Head of caudate nucleus (tissue), 42 donors: ENCODE results near the gene C10orf90.

Source experiments
- DNase-seq, 42 donors: peaks; one replicate each; pipeline versions ENCODE4 v3.0.0 to v3.0.0-alpha.2; 2020 to 2021; ENCODE audit warnings: mixed read lengths in 7 of 42
- intact Hi-C: fragments of 100-400 bp; cut with DNase I; formaldehyde crosslinking; loops from one replicate; pipeline ENCODE4 v1.15.0; 2022

C10orf90 gene

DNA sequence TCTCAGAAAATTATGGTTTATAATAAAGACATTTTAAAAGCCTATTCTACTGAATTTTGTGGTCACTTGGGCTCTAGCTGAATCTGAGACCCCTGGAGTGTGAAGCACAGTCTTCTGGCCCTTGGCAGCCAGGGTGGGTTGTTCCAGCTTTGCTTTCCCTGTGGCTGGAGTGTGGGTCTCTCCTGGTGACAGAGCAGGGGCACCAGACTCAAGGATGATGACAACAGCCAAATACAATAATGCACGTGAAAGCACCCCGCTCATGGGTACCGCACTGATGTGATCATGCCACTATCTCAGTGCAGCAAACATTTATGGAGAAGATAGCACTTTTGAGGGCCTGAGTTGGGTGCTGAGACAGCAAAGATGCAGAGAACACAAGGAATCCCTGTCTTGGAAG lies 147.4 kb downstream of the C10orf90 start:
- peak in 2 of 42 donors; percentile 9 to 38 for DNase-seq
- intact Hi-C loops: no loop called here

DNA sequence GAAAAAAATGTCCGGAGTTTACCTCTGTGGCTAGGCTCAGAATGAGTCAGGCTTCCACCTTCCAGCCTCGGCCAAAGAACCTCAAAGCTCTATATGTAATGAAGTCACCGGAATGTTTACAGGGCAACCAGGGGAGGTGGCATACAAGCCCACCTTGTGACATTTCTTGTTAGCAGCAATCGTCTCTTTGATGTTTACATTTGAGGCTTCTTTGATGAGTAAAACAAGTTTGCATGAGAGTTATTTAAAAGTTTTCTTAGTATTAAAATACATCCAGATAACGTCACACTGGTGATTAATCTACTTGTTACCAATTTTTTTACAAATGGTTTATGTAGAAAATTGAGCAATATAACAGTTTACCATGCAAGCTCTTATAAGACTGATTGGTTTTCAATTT lies 149.1 kb downstream of the C10orf90 start:
- DNase-seq: peak in 2 of 42 donors; percentile 4 to 33
- intact Hi-C loops: no loop called here

DNA sequence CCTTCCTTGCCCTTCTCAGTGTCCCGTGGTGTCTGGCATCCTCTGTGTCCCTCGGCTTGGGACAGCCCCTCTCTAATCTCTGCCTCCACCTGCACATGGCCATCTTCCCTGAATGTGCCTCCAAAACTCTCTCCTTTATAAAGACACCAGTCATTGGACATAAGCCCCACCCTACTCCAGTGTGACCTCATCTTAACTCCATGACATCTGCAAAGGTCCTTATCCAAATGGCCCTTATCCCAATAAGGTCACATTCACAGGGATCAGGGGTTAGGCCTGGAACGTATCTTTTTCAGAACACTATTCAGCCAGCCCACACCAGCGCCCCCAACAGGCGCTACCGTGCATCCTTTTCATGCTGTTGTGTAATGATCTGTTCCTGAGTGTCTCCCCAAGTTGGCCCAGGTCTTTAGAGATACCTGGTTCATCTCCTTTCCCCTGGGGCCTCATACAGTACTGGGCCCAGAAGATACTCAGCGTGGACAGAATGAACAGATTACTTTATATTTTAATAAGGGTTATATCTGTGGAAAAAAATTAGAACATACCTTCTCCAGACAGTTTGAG lies 149.7 kb downstream of the C10orf90 start:
- intact Hi-C loops: no loop called here
- peak in 2 of 42 donors; percentile 4 to 30 for DNase-seq

DNA sequence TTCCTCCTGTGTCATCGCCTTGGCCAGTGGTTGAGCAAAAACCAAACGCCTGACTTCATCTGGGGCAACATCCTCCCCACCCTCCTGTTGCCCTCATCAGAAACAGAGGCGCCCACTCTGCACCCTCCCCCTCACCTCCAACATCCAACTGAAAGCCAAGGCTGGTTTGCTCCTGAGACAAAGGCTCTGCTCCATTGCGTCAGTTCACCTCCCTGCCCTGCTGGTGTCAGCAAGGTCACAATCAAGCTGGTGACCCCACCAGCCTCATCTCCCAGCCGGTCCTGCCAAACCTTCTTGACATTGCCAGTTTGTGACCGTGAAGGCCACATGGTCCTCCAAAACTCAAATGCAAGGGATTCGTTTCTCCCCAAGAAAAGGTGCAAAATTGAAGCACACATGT lies 150.5 kb downstream of the C10orf90 start:
- intact Hi-C loops: no loop called here
- peak in 2 of 42 donors; percentile 22 to 42 for DNase-seq

DNA sequence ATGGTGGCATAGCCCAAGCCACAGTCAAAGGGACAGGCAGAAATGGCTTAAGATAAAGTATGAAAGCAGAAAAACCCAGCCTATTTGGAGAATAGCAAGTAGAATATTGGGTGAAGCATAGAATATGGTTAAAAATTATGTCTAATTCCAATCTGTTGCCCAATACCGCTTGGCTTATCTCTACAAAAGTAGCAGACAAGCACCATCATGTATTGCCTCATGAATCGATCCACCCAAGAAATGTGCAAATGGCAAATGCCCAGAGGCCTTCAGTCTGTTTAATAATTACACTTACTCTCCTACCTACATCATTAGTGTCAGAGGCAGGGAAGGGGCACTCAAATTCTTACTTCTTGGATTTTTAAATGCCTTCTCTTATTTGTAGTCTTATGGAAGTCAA lies 151.3 kb downstream of the C10orf90 start:
- DNase-seq: peak in 2 of 42 donors; percentile 3 to 17
- intact Hi-C loops: no loop called here

DNA sequence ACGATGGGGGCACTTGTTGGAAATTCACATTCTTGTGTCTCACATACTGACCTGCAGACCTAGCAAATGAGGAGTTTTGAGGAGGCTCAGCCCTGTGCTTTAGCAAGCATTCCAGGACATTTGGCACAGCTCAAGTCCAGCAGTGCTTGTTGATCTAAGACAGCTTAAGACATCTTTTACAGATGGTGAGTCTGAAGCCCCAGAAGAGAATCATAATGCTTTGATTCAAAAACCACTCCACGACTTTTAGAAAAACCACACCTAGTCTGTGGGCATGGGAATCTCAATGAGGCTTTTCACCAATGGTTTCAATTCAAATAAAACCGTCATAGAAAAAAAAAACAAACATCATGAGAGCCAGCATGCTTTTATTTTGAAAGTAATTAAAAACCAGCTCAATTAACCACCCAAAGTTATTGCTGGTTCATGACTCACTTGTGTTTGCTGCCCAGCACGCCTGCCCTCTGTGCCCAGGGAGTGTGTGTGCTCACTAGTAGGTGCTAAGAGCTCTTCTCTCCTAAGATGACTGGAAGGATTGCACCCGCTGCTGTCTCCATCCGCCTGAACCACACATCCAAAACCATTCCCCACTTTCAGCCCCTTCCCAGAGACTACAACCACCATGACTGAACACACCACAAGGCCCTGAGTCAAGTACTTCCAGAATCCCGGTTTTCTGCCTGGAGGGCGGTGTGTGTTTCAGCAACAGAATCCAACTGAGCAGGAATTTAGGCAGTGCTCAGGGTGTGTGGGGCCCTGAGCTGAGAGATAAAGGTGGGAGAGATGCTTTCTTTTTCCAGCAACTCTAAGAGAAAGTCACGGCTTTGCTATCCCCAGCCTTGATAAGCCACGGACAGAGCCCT lies 152.0 kb downstream of the C10orf90 start:
- intact Hi-C loops: no loop called here
- DNase-seq: peak in 1 of 42 donors; percentile 42

DNA sequence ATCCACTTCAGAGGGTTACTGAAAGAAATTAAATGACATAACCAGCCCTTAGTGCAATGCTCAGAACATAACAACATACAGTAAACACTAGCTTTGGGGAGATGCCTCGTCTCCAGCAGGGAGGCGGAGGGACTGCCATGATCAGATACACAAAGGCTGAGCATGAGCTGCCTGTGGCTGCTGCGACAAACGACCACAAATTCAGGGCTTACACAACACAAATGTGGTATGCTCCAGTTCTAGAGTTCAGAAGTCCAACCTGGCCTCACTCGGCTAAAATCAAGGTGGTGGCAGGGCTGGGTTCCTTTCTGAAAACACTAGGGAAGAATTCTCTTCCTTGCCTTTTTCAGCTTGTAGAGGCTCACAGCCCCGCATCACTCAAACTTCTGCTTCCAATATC lies 154.0 kb downstream of the C10orf90 start:
- intact Hi-C loops: no loop called here

DNA sequence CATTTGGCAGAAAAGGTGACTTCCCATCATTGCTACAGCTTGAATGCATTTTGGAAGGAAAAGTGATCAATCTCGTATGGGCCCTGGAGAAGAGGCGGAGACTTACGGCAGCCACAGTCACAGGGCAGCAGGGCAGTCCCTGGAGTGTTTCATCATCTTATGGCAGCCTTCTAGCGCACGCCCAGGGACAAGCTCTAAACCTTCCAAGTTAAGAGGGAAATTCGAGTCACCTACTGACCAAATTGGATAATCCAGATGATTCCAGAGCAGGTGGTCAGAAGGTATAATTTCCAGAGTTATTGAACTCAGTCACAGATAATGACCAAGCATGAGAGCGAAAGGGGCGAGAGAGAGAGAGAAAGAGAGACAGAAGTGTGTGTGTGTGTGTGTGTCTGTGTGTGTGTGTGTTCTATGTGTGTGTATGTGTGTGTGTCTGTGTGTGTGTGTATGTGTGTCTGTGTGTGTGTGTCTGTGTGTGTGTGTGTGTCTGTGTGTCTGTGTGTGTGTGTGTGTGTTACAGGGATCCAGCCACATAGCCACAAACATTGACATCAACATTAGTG lies 158.5 kb downstream of the C10orf90 start:
- intact Hi-C loops: no loop called here
- DNase-seq: peak in 1 of 42 donors; percentile 15

More for the DNA sequence above, 154.0 kb downstream of the C10orf90 start:
- DNase-seq: peak in 1 of 42 donors; percentile 28

DNA sequence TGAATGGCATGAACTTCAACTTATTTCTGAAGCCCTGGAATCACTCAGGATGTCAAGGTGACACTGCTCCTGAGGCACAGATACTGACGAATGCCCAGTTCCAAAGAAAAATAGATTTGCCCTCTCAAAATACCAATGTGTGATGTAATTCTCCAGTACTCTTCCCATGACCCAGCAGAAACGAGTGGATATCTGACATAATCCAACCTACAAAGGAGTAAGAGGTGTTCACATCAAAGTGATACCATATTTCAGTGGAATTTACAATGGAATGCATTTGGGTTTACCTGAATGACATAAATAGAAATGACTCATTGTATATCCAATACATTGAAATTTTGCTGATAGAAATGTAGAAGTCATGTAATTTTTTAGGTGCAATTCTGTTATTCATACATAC lies 161.3 kb downstream of the C10orf90 start:
- DNase-seq: peak in 1 of 42 donors; percentile 24
- intact Hi-C loops: no loop called here

DNA sequence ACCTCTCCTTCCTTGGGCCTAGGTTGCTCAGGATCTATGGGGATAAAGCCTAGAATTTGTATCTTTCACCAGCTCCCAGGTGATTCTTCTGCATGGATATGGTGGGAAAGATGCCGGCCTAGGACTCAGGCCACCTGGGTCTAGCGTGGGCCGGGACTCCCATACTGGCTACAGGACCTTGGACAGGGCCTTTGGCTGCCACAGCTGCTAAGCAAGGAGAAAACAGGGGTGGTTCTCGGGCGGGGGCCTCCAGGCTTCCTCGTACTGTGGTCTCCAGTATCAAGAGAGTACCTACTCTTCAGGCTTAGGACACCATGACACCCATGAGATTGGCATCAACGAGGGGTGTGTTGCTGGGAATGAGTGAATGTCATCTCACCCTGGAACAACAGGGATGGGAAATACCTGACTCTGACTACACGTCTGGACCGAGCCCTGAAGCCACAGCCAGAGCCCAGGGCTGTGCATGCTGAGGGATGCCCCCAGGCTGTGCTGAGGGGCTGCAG lies 161.9 kb downstream of the C10orf90 start:
- intact Hi-C loops: no loop called here
- DNase-seq: peak in 1 of 42 donors; percentile 30

DNA sequence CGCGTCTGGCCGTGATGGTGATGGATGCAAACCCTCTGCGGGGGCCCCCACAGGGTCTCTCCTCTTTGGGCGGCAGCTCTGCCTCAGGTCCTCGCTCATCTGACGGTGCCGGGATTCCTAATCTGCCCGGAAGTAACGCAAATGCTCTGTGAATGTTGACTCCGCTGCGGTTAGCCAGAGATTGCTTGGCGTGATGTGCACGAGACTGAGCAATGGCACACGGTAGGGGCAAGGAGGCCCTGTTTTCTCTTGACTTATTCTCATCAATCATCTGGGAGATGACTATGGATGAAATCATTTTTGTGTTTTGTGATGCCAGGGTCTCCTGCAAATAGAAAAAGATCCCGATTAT lies 165.8 kb downstream of the C10orf90 start:
- peak in 1 of 42 donors; percentile 27 for DNase-seq
- intact Hi-C loops: no loop called here

DNA sequence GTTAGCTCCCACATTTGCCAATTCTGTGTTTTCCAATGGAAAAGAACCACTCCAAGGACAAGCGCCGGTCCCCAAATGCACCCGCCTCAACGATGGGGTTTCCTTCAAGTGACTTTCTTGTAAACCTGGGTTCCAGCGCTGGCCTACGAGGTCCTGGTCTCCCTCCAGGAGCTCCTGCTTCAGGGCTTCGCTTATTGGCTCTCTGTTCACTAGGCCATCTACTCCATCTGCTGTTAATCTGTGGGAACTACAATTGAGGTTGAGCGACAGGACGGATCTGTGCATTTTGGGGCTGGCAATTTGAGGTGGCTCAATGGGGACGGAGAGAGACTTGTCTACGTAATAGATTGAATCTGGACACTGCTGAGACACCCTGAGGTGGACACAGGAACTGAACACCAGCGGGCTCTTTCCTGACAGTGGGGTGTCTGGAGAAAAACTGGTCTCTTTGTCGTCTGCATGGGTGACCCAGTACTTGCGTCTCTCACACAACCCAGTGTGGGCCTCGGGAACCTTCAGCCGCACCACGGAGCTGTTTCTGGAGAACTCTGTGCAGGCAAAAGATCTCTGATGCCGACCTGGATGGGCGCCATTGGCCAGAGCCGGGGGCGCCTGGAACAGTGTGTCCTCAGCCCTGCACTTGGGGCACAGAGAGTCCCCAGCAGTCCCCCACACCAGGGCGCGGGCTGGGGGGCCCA lies 166.3 kb downstream of the C10orf90 start:
- intact Hi-C loops: no loop called here

DNA sequence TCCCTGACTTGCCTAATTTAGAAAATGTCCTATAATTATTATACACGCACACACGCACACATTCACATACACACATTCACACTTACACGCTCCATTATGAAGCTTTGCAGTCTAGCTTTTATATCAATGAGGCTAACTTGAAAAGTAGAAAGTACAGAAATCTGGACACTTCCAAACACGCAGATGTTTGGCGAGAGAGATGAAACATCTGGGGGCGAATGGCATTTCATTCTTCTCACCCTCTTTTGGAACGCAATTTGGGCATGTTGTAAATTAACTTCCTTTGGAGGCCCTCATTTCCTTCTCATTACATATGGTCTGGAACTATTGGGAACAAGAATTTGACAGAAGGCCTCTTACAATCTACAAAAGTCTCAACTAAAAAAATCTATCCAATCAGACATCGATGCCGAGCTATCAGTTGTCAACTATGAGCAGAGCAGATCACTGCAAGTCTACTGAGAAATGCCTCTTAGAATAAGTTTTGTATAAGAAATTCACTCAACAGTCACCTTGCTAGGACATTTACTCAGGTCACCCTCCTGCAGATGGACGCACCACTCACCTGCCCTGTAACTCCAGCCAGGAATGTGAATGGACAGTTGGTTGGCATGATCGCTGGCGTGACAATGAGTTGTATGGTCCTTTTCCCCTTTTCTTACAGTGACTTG lies 167.0 kb downstream of the C10orf90 start:
- intact Hi-C loops: no loop called here
- DNase-seq: peak in 1 of 42 donors; percentile 21

More for the DNA sequence above, 166.3 kb downstream of the C10orf90 start:
- peak in 36 of 42 donors; percentile 6 to 74 (median 42) for DNase-seq

DNA sequence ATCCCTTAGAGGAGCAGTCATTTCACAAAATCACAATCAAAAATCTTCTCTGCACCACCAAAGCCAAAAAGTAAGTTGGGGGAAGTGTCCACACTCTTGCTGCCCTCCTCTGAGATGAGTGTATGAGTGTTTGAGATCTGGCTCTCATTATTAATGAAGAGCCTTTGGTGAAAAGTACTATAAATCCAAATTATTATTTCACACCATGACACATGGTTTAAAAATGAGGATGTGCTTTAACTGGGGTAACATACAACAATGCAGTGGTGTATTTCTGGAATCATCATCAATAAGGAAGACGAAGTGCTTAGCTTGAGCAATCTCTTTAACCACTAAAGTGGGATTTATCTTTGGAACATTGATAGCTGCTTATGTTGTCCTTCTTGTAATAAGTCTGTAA lies 168.1 kb downstream of the C10orf90 start:
- intact Hi-C loops: no loop called here
- DNase-seq: peak in 1 of 42 donors; percentile 4

DNA sequence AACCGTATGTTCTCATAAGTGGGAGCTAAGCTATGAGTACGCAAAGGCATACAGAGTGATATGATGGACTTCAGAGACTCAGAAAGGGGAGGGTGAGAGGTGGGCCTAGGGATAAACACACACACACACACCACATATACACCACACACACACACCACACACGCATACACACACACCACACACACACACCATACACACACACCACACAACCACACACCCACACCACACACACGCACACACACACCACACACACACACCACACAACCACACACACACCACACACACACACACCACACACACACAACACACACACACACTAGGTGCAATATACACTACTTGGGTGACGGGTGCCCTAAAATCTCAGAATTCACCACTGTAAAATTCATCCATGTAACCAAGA lies 168.7 kb downstream of the C10orf90 start:
- DNase-seq: no peak
- intact Hi-C loops: no loop called here

DNA sequence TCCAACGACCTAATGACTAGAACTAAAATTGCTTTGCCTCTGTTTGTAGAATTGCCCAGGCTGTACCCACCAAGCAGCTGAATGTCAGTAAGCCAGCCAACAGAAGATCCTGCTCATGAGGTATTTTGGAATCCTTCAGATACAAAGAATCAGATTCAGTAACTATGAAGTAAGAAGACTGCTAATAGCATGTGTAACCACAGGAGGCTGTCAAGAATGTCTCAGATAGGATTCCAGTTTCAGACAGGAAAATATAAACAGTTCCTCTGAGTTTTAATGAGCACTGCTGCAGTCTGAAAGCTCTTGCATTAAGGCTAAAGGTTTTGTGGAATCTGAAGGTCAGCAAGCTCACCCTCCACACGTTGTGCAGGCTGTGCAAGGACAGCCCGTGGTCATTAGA lies 169.6 kb downstream of the C10orf90 start:
- intact Hi-C loops: no loop called here
- no peak for DNase-seq

DNA sequence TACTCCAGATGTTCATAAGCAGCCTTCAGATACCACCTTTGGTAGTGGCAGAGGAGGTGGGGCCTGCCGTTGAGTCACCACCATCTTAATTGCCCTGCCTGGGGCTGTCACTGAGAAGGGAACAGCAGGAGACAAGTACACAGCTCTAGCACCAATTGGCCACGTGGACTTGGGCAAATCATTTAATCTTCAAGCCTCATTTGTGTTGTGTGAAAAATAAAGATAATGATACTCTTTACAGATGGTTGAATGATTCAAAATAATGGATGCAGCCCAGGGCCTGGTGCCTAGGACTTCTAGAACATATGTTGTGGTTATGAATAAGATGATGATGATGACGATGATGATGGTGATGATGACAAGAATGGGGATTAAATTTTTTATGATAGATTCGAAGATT lies 170.3 kb downstream of the C10orf90 start:
- intact Hi-C loops: no loop called here
- peak in 1 of 42 donors; percentile 27 for DNase-seq

DNA sequence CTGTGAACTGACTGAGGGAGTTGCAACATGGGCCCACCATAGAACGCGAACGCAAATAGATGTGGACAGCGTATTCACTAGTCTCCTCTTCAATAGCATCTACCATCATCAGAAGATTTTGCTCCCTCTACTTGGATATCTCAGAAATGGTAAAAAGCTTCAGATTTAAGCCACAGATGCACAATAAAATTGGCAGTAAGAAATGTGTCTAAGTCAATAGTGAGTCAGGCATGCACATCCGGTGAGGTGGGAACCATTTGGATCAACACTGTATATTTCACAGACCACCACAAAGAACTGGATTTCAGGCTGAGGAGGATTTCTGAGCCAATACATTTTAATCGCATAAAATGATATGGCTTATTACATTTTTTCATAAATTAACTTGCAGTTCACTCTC lies 170.7 kb downstream of the C10orf90 start:
- no peak for DNase-seq
- intact Hi-C loops: no loop called here

DNA sequence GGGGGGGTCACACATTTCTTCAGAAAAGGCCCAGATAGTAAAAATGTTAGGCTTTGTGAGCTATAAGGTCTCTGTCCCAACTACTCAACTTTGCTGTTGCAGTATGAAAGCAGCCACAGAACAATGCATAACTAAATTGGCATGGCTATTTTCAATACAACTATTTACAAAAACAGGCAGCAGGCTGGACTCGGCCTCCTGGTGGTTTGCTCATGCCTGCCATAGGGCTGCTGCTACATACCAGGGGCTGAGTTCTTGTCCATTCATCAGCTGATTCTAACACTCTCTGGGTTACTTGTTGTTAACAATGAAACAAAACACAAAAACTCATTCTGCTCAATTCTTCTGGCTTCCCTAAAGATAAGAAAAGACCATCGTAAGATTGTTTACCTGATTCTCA lies 172.8 kb downstream of the C10orf90 start:
- intact Hi-C loops: no loop called here
- DNase-seq: peak in 2 of 42 donors; percentile 35 to 49
